ENCODE measurements around the gene DQX1.

Gene DQX1

DNA sequence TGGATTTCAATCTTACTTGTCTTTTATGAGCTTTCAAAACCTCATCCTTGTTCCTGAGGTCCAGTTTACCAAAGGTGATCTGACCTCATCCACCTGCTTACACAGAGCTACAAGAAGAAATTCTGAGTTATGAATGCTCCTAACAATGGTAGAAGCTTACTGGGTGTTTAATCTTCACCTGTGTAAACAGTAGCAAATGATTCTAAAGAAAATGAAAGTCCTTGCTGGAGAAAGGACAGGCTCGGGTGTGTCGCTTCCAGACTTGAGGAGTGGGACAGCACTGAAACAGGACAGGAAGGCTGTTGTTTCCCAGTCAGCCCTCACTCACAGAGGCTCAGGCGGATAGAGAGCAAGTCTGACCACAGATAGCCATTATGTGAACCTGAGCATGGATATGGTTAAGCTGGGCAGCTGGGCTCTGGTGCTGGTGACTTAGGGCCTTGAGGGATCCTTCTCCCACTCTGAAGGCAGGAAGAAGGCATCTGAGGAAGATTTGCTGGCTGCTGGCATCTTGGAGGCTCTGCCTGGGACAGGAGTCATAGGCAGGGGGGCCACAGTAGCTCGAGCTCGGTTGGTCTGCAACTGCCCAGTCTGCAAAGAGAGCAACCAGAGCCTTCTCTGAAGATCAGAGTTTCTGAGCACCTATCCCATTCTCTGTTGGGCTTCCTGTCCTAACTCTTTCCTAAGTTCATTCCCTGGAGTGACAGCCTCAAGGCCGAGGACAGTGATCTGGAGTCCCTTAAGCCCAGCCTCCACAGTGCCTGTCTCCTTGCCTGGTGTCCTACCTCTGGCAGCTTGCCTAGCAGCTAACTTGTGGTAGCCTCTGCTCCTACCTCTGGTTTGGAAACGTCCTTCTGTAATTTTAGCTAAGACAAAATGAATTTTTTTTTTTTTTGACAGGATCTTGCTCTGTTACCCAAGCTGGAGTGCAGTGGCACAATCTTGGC, 32.5 kb upstream of the DQX1 start:
- no peak overlapping the region for H3K27ac ChIP-seq (ENCODE audit: poor library complexity, severe bottlenecking)
- no peaks in the 10 kb centered on the region for H3K9me3 ChIP-seq (ENCODE audit: severe bottlenecking)
- no peak for ATAC-seq (ENCODE audit: low read depth)
- H3K4me1 ChIP-seq (ENCODE audit: insufficient read depth, poor library complexity, severe bottlenecking), result peaks cover 11% of the 10 kb centered on the region
- no peaks in the 10 kb centered on the region for H3K27me3 ChIP-seq (ENCODE audit: insufficient read depth, poor library complexity, severe bottlenecking)
- TF ChIP-seq, protein P1, sequence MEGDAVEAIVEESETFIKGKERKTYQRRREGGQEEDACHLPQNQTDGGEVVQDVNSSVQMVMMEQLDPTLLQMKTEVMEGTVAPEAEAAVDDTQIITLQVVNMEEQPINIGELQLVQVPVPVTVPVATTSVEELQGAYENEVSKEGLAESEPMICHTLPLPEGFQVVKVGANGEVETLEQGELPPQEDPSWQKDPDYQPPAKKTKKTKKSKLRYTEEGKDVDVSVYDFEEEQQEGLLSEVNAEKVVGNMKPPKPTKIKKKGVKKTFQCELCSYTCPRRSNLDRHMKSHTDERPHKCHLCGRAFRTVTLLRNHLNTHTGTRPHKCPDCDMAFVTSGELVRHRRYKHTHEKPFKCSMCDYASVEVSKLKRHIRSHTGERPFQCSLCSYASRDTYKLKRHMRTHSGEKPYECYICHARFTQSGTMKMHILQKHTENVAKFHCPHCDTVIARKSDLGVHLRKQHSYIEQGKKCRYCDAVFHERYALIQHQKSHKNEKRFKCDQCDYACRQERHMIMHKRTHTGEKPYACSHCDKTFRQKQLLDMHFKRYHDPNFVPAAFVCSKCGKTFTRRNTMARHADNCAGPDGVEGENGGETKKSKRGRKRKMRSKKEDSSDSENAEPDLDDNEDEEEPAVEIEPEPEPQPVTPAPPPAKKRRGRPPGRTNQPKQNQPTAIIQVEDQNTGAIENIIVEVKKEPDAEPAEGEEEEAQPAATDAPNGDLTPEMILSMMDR (IDR thresholded peaks at IDR 0.05; ENCODE audit: poor library complexity, severe bottlenecking), result no peak
- no peaks in the 10 kb centered on the region for H3K36me3 ChIP-seq (ENCODE audit: low read depth)
- DNase-seq (ENCODE audit: low spot score), result no peak
- no peak overlapping the region for H3K4me3 ChIP-seq (ENCODE audit: severe bottlenecking)

DNA sequence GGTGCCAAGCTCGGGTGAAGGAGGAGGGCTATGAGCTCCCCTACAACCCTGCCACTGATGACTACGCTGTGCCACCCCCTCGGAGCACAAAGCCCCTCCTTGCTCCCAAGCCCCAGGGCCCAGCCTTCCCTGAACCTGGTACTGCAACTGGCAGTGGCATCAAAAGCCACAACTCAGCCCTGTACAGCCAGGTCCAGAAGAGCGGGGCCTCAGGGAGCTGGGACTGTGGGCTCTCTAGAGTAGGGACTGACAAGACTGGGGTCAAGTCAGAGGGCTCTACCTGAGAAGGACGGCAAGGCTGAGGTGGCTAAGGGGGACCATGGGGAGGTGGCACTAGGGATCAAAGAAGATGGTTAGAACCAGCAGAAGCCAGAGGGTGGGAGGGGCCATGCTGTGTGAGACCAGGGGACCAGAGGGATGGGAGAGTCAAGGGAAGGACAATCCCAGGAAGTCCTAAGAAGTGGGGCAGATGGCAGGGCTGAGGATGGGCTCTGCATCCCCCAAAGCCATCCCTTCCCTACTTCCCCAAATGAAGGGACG, 30.9 kb upstream of the DQX1 start:
- DNase-seq (ENCODE audit: low spot score) (no peak), ATAC-seq (ENCODE audit: low read depth) (no peak)
- Histone ChIP-seq H3K4me3 (ENCODE audit: severe bottlenecking) (no peak overlapping the region), H3K27ac (ENCODE audit: poor library complexity, severe bottlenecking) (no peak overlapping the region), H3K4me1 (ENCODE audit: insufficient read depth, poor library complexity, severe bottlenecking) (peaks cover 11% of the 10 kb centered on the region), H3K36me3 (ENCODE audit: low read depth) (no peaks in the 10 kb centered on the region), H3K9me3 (ENCODE audit: severe bottlenecking) (no peaks in the 10 kb centered on the region), H3K27me3 (ENCODE audit: insufficient read depth, poor library complexity, severe bottlenecking) (no peaks in the 10 kb centered on the region)
- TF ChIP-seq, protein P1 (IDR thresholded peaks at IDR 0.05; ENCODE audit: poor library complexity, severe bottlenecking), result no peak

DNA sequence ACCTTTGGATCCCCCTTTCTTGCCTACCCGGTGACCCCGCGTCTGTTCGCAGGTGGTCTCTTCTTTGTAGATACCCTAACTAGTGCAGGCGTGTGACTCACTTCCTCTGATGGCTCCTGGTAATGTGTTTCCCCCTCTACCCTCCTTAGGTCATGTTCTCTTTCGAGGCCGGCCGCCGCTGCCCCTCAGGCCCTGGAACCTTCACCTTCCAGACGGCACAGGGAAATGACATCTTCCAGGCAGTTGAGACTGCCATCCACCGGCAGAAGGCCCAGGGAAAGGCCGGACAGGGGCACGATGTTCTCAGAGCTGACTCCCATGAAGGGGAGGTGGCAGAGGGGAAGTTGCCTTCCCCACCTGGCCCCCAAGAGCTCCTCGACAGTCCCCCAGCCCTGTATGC, 30.1 kb upstream of the DQX1 start:
- TF ChIP-seq, protein P1 (IDR thresholded peaks at IDR 0.05; ENCODE audit: poor library complexity, severe bottlenecking), result no peak

DNA sequence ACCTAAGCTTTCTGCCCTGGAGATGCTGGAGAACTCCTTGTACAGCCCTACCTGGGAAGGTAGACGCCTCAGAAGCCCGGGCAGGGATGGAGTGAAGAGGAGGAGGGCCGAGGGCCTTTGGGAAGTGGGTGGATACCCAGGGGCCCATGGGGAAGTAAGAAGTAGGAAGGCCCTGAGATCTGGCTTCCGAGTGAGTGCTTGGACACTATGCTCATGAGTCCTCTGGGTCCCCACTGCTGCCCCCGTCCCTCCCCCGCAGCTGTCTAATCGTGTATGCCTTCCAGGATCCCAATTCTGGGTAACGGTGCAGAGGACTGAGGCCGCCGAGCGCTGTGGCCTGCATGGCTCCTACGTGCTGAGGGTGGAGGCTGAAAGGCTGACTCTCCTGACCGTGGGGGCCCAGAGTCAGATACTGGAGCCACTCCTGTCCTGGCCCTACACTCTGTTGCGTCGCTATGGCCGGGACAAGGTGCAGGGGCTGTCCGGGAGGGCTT, 29.6 kb upstream of the DQX1 start:
- Histone ChIP-seq H3K4me3 (ENCODE audit: severe bottlenecking) (no peak overlapping the region), H3K4me1 (ENCODE audit: insufficient read depth, poor library complexity, severe bottlenecking) (peaks cover 9% of the 10 kb centered on the region), H3K27ac (ENCODE audit: poor library complexity, severe bottlenecking) (no peak overlapping the region), H3K36me3 (ENCODE audit: low read depth) (no peaks in the 10 kb centered on the region), H3K27me3 (ENCODE audit: insufficient read depth, poor library complexity, severe bottlenecking) (no peaks in the 10 kb centered on the region), H3K9me3 (ENCODE audit: severe bottlenecking) (no peaks in the 10 kb centered on the region)
- no peak for DNase-seq (ENCODE audit: low spot score)
- TF ChIP-seq, protein P1 (IDR thresholded peaks at IDR 0.05; ENCODE audit: poor library complexity, severe bottlenecking), result no peak
- no peak for ATAC-seq (ENCODE audit: low read depth)

More for the DNA sequence above, 30.1 kb upstream of the DQX1 start:
- no peaks in the 10 kb centered on the region for H3K9me3 ChIP-seq (ENCODE audit: severe bottlenecking)
- no peak for DNase-seq (ENCODE audit: low spot score)
- peaks cover 11% of the 10 kb centered on the region for H3K4me1 ChIP-seq (ENCODE audit: insufficient read depth, poor library complexity, severe bottlenecking)
- H3K36me3 ChIP-seq (ENCODE audit: low read depth), result no peaks in the 10 kb centered on the region
- H3K27ac ChIP-seq (ENCODE audit: poor library complexity, severe bottlenecking), result no peak overlapping the region
- no peak for ATAC-seq (ENCODE audit: low read depth)
- H3K4me3 ChIP-seq (ENCODE audit: severe bottlenecking), result no peak overlapping the region
- H3K27me3 ChIP-seq (ENCODE audit: insufficient read depth, poor library complexity, severe bottlenecking), result no peaks in the 10 kb centered on the region
